NK-92 (cell line): ENCODE measurements around the gene SRSF2.
A peak's percentile ranks its signal among the peaks of the same experiment; 100 is the strongest.
"Not testable (repeated sequence)": the region's sequence is repeated elsewhere in the genome, so short reads cannot be mapped to it uniquely, and the experiment has no call there.

ENCODE experiments used
- DNase-seq: peaks from one replicate; lab custom pipeline; 2025; ENCODE audit not compliant: unreplicated experiment; lab: John Stamatoyannopoulos, UW

The SRSF2 gene

GRCh38 chr17:76739568-76740115 is 2.5 kb upstream of the SRSF2 start:
- not testable (repeated sequence) for DNase-seq

GRCh38 chr17:76738468-76738850 is 1.3 kb upstream of the SRSF2 start:
- no peak for DNase-seq

GRCh38 chr17:76737676-76738467 is 741 bp upstream of the SRSF2 start, which contains the start of gene MFSD11:
Gene MFSD11, plus strand, starts transcription at chr17:76738119. Its CDS starts 234 bp downstream, at chr17:76738353.
- DNase-seq = peak; percentile 69

DNA sequence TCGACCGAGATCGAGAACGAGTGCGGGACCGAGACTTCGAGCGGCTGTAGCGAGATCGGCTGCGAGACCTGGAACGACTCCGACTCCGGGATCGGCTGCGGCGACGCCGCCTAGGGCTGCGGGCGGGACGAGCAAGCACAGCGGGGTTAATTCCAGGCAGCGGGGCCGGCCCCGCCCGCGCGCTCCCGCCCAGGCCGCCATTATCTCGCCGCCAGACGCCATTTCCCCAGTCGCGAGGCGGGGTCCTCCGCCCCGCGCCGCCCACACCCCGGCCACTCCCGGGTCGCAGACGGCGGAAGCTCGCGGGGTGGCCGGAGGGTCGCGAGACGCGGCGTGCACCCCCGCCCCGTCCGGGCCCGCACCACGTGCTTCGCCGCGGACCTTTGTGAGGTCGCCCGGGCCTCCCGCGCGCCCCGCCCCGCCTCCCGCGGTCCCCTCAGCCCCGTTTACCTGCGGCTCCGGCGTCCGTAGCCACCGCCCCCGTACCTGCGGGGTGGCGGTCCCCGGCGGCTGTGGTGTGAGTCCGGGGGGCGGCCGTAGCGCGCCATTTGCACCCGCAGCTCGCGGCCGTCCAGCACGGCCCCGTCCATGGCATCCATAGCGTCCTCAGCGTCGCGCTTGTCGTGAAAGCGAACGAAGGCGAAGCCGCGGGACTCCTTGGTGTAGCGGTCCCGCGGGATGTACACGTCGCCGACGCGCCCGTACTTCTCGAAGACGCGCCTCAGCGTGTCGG is 616 bp downstream of the SRSF2 start:
- no peak for DNase-seq

- DNase-seq = no peak
These were observed 1.4 kb downstream of the SRSF2 start for GRCh38 chr17:76735586-76736348.

GRCh38 chr17:76735006-76735405 is 2.1 kb downstream of the SRSF2 start:
- DNase-seq = no peak

DNA sequence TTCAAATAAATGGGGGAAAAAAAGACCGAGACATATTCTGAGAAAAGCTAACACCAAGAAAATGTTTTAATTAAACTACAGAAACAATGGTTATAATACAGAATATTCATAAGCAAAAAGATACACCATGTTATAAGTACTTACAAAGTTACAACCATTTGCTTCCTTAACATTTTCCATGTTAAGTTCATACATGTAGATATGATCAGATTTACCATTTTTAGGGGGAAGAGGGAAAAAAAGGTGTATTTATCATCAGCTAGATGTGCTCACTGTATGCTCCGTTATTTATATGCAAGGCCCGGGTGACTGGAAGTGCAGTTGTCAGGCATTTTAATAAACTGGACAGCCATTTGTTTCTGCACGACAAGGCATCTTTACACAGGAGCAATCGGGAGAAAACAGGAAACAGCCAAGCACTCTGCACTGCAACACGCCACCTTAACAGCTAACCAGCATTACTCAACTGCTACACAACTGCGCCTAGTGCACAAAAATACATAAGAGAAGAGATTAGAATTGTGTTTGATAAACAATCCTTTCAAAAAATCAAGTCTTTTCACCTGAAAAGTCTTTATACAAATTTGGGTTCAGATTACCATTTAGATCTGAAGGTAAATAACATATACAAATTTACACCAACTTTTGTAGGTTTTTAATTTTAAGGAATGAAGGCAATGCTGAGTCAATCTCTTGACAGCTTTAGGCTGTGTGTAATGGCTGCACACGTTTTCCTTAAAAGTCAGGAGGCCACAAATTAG is 2.9 kb downstream of the SRSF2 start:
- no peak for DNase-seq

DNA sequence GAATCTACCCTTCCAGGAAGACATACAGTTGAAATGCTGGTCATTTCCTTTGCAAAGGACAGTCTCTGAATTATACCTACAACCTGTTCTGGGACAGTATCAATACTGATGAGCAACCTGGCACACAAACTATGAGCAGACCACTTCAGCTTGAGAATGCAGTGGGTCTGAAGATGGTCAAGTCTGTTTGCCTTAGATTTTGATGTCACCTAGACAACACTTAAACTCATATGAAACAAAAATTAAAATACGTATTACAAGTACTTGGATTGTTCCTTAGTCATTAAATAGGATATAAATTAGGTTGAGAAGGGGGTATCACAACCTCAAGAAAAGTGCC is 3.5 kb downstream of the SRSF2 start:
- DNase-seq = no peak

DNA sequence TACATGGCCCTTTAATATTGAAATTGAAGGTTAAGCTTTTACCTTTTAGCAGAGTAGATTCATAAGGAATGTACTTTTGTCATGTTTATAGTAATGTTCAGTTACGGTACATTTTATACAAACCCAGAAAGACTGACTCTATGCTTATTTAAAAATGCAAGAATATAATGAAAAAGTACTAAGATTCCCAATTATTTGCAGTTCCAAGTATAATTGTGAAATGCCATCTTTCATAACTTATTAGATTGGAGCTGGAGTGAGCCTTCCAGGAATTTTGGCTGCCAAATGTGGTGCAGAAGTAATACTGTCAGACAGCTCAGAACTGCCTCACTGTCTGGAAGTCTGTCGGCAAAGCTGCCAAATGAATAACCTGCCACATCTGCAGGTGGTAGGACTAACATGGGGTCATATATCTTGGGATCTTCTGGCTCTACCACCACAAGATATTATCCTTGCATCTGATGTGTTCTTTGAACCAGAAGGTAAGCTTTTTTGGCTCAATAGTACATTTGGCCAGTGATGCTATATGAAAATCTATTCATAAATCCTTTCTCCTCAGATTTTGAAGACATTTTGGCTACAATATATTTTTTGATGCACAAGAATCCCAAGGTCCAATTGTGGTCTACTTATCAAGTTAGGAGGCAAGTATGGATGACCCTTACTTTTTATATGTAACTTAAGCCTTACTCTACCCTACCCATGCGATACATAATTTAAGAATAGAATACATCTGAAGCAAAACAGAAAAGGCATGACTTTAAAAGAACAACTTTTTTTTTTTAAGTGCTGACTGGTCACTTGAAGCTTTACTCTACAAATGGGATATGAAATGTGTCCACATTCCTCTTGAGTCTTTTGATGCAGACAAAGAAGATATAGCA is 4.2 kb downstream of the SRSF2 start:
- no peak for DNase-seq

GRCh38 chr17:76731800-76732733 is 5.1 kb downstream of the SRSF2 start:
- DNase-seq = not testable (repeated sequence)

DNA sequence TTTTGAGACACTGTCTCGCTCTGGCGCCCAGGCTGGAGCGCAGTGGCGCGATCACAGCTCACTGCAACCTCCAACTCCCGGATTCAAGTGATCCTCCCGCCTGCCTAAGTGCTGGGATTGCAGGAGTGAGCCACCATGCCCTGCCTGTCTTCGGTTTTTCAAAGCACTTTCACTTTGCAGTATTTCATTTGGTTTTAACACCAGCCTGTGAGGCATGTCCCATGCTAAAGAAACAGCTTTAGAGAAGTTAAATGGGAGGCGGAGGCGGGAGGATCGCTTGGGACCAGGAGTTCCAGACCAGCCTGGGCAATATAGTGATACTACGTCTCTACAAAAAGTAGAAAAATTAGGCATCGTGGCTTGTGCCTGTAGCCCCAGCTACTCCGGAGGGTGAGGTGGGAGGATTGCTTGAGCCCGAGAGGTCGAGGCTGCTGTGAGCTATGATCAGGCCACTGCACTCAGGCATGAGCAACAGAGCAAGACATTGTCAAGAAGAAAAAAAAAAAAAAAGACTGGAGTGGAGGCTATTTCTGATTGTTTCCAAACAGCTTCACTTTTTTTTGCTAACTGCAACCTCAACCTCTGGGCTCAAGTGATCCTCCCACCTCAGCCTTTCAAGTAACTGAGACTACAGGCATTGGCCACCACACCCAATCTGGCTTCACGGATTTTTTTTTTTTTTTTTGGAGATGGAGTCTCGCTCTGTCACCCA is 9.2 kb downstream of the SRSF2 start:
- DNase-seq = no peak

- DNase-seq = no peak
These were observed 10.1 kb downstream of the SRSF2 start, which contains the start of gene METTL23 for GRCh38 chr17:76726776-76727718. Gene METTL23, plus strand, starts transcription at chr17:76726839. Its CDS starts 2,872 bp downstream, at chr17:76729711.

GRCh38 chr17:76726231-76726775 is 10.8 kb downstream of the SRSF2 start, which contains the start of gene JMJD6:
Gene JMJD6, minus strand, starts transcription at chr17:76726606. Its CDS starts 131 bp downstream, at chr17:76726475.
- DNase-seq = peak; percentile 71

DNA sequence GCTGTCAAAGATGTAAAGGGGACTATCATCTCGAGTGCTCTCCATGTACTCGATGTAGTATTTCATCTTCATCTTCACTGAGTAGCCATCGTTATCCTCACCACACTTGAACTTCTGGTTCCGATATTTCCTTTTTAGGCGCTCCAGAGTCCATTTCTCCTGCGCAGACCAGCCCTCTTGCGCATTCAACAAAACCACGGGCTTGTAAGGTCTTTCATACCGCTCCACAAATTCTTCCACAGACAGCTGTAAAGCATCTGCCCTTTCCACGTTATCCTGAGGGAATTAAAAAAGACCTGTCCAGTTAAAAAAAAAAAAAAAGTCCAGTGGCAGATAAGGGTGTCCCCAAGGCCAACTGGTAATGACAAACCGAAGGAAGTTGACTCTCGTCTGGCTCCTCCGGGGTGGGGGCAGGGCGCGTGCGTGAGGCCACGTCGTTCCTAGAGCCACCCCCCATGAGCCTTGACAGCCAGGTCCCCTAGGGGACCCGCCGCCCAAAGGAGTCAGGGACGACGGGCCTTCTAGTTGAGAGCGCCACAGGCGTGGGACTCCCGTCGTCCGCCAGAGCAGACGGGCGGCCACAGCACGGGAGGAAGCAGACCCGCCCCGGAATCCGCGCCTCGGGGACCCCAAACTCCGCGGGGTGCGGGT is 11.4 kb downstream of the SRSF2 start:
- no peak for DNase-seq

DNA sequence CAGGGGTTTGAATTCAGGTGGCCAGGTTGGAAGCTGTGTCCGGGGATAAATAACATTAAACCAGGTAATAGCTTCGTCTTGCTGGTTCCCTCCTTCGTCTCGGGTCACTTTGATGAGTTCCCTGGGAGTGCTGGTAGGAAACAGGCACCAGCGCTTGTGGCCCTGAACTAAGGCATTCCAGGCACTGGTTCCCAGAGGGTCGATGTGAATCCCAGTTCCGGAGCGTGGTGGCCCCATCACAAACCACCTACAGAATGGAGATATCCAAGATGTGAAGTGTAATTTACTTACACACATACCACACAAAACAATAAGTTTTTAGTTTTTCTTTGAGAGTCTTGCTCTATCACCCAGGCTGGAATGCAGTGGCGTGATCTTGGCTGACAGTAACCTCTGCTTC is 13.3 kb downstream of the SRSF2 start:
- no peak for DNase-seq

- not testable (repeated sequence) for DNase-seq
These were observed 14.2 kb downstream of the SRSF2 start for GRCh38 chr17:76722977-76723376.
